HG02840 (cell line): ENCODE results near the gene MRPL41.
"Not testable (repeated sequence)": the region's sequence is repeated elsewhere in the genome, so short reads cannot be mapped to it uniquely, and the experiment has no call there.

Source experiments
- ATAC-seq: cut with Tn5 transposase; IDR thresholded peaks from one replicate; pipeline ENCODE4 v1.9.1; 2021; ENCODE audit warnings: mild to moderate bottlenecking, moderate library complexity, moderate number of reproducible peaks; ENCODE audit not compliant: unreplicated experiment, low FRiP score

Gene MRPL41

GRCh38 chr9:137581361-137582285 lies 29.9 kb downstream of the MRPL41 start:
- no peak for ATAC-seq

GRCh38 chr9:137582286-137582860 lies 30.7 kb downstream of the MRPL41 start:
- no peak for ATAC-seq

GRCh38 chr9:137583347-137583746 lies 31.7 kb downstream of the MRPL41 start:
- ATAC-seq, result no peak

- no peak for ATAC-seq
Measured at GRCh38 chr9:137583957-137584356, 32.3 kb downstream of the MRPL41 start.

- no peak for ATAC-seq
Measured at GRCh38 chr9:137586854-137587253, 35.2 kb downstream of the MRPL41 start.

GRCh38 chr9:137588311-137588710 lies 36.6 kb downstream of the MRPL41 start:
- no peak for ATAC-seq

GRCh38 chr9:137588891-137589290 lies 37.2 kb downstream of the MRPL41 start:
- ATAC-seq, result no peak

GRCh38 chr9:137589441-137590122 lies 37.9 kb downstream of the MRPL41 start:
- ATAC-seq, result peak; percentile 24

- no peak for ATAC-seq
Measured at GRCh38 chr9:137590123-137590468, 38.4 kb downstream of the MRPL41 start.

GRCh38 chr9:137590469-137591383 lies 39.0 kb downstream of the MRPL41 start, which contains the start of gene ZMYND19:
Gene ZMYND19 (minus strand): TSS chr9:137590512. CDS start chr9:137590263, 249 bp downstream.
- peak; percentile 81 for ATAC-seq

- ATAC-seq, result no peak
Measured at GRCh38 chr9:137592767-137593166, 41.1 kb downstream of the MRPL41 start.

GRCh38 chr9:137593176-137593575 lies 41.5 kb downstream of the MRPL41 start:
- no peak for ATAC-seq

- ATAC-seq, result not testable (repeated sequence)
Measured at GRCh38 chr9:137596577-137596976, 44.9 kb downstream of the MRPL41 start.

GRCh38 chr9:137598943-137599342 lies 47.3 kb downstream of the MRPL41 start:
- ATAC-seq, result no peak
